Liver (tissue), 3 donors: Measurements from ENCODE around the gene ENHO.

Experiments
- EGR1 ChIP-seq, 2 donors: IDR thresholded peaks; 2 replicates each; pipeline ENCODE4 v1.6.1; 2016 to 2018; ENCODE audit warnings: antibody characterized with exemption in 2 of 2, low read depth in 2 of 2
- NR2F2 ChIP-seq: IDR thresholded peaks from 2 replicates; pipeline ENCODE4 v1.6.1; 2016; ENCODE audit warnings: antibody characterized with exemption
- REST ChIP-seq: IDR thresholded peaks from 2 replicates; pipeline ENCODE4 v1.6.1; 2016; ENCODE audit warnings: antibody characterized with exemption, mild to moderate bottlenecking
- TAF1 ChIP-seq: conservative IDR thresholded peaks from 2 replicates; pipeline ENCODE4 v1.6.1; 2016; ENCODE audit warnings: antibody characterized with exemption, mild to moderate bottlenecking
- ZBTB33 ChIP-seq: IDR thresholded peaks from 2 replicates; pipeline ENCODE4 v1.6.1; 2016; ENCODE audit warnings: antibody characterized with exemption
- TF ChIP-seq, protein P1 (sequence below): fragments of 150-350 bp; IDR thresholded peaks from 2 replicates; pipeline ENCODE4 v1.5.1; 2017; ENCODE audit warnings: improper control_type of control experiment, low read depth, low read length; ENCODE audit not compliant: missing input control
- TF ChIP-seq, protein P2 (sequence below): IDR thresholded peaks from 2 replicates; pipeline ENCODE4 v1.6.1; 2016; ENCODE audit warnings: antibody characterized with exemption
- donor health status: healthy.
- donor health status: healthy.

DNA sequence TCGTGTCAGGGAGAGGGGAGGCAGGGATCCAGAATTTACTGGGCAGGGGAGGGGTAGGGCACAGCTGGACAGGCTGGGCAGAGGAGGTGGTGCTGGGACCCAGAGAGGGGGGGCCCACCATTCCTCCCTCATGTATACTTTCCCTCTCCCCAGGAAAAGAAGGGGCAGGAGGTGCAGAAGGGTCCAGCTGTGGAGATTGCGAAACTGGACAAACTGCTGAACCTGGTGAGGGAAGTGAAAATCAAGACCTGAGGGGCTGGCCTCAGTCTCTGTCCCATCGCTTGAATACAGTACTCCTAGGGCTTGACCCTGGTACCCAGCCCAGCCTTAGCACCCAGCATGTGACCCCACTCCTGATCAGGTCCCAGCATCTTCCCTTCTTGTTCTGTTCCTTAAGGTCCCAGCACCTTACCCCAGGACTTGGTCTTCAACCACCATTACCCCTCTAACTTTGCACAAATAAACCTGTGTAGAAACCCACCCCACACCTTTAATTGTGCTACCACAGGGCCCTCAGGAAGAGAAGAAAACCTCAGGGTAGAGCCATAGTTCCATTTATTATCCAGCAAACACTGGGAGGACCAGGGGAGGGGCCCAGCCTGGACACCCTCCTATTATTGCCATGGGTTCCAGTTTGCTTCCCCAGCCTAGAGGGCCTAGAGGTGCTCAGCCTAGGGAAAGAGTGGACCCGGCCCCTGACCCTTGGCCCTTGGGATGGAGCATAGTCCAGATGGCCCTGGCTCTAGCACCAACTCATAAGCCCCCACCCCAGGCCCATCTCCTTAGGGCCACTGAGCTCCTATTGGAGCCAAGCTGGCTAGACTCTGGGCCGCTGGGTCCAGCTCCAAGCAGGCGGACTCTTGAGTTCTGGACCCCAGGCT lies 2.0 kb downstream of the ENHO start:
- TF ChIP-seq NR2F2 (no peak), EGR1 (IDR thresholded peaks at IDR 0.05; ENCODE audit: low read depth in 2 of 2) (no peak), TAF1 (no peak), REST (no peak), ZBTB33 (no peak)
- TF ChIP-seq, protein P1, sequence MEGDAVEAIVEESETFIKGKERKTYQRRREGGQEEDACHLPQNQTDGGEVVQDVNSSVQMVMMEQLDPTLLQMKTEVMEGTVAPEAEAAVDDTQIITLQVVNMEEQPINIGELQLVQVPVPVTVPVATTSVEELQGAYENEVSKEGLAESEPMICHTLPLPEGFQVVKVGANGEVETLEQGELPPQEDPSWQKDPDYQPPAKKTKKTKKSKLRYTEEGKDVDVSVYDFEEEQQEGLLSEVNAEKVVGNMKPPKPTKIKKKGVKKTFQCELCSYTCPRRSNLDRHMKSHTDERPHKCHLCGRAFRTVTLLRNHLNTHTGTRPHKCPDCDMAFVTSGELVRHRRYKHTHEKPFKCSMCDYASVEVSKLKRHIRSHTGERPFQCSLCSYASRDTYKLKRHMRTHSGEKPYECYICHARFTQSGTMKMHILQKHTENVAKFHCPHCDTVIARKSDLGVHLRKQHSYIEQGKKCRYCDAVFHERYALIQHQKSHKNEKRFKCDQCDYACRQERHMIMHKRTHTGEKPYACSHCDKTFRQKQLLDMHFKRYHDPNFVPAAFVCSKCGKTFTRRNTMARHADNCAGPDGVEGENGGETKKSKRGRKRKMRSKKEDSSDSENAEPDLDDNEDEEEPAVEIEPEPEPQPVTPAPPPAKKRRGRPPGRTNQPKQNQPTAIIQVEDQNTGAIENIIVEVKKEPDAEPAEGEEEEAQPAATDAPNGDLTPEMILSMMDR: no peak
- TF ChIP-seq, protein P2, sequence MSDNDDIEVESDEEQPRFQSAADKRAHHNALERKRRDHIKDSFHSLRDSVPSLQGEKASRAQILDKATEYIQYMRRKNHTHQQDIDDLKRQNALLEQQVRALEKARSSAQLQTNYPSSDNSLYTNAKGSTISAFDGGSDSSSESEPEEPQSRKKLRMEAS: no peak
